H1 (cell line): Measurements from ENCODE around the gene STXBP6. TPM values are rescaled to one million over a fixed set of nuclear protein-coding genes. Genes with fewer than 3 reads are reported as not detected.

Experiments used
- CTCF ChIA-PET: fragments of 300-600 bp; sonication (Branson Sonifier 250); formaldehyde crosslinking; loops from one replicate; lab custom pipeline; 2021; ENCODE audit not compliant: partially characterized antibody; lab: Charles Lee
- POLR2A ChIA-PET: fragments of 300-600 bp; sonication (Branson Sonifier 250); formaldehyde crosslinking; loops from one replicate; lab custom pipeline; 2021; ENCODE audit warnings: inconsistent platforms; ENCODE audit not compliant: partially characterized antibody; lab: Charles Lee
- DNase-seq, 2 experiments: peaks; one replicate each; pipeline versions ENCODE4 v3.0.0 to v3.0.0-alpha.2; 2010 to 2022; ENCODE audit warnings: low spot score in 2 of 2, low read depth in 1 of 2, mixed read lengths in 1 of 2
- FAIRE-seq: peaks from 2 replicates; lab custom pipeline; 2011; peaks lifted over from hg19 to GRCh38; lab: Jason Lieb, UNC
- H2AFZ ChIP-seq: 2 replicates; pipeline ENCODE4 v1.8.1; 2012; ENCODE audit warnings: low read length, inconsistent platforms
- H2AK5ac ChIP-seq: 2 replicates; pipeline ENCODE4 v1.6.1; 2013; ENCODE audit warnings: low read depth, low read length
- H2BK120ac ChIP-seq: replicated peaks from 2 replicates; pipeline ENCODE3; 2013; ENCODE audit warnings: low read depth, low read length, inconsistent platforms
- H2BK12ac ChIP-seq: 2 replicates; pipeline ENCODE4 v1.6.1; 2013; ENCODE audit warnings: low read depth, low read length
- H2BK15ac ChIP-seq: 2 replicates; pipeline ENCODE4 v1.6.1; 2013; ENCODE audit warnings: low read length
- H2BK20ac ChIP-seq: 2 replicates; pipeline ENCODE4 v1.6.1; 2013; ENCODE audit warnings: low read length
- H2BK5ac ChIP-seq: 2 replicates; pipeline ENCODE4 v1.6.1; 2013; ENCODE audit warnings: low read depth, low read length
- H3K14ac ChIP-seq: 2 replicates; pipeline ENCODE4 v1.6.1; 2013; ENCODE audit warnings: inconsistent platforms; ENCODE audit not compliant: insufficient read length
- H3K18ac ChIP-seq: 2 replicates; pipeline ENCODE4 v1.6.1; 2013; ENCODE audit warnings: low read length; ENCODE audit errors: extremely low read depth
- H3K23ac ChIP-seq: 2 replicates; pipeline ENCODE4 v1.6.1; 2013; ENCODE audit warnings: inconsistent platforms; ENCODE audit not compliant: insufficient read length
- H3K23me2 ChIP-seq: 2 replicates; pipeline ENCODE4 v1.6.1; 2013; ENCODE audit warnings: low read depth, low read length
- H3K27ac ChIP-seq: 2 replicates; pipeline ENCODE4 v1.6.1; 2011; ENCODE audit warnings: low read depth, low read length, inconsistent platforms
- H3K27me3 ChIP-seq, 4 experiments: replicated peaks in 1 of 4; 1 replicate in 1 of 4; 2 replicates in 3 of 4; pipeline versions ENCODE4 v1.6.1 to v1.8.1; 2011 to 2013; ENCODE audit warnings: low read length in 3 of 4, mild to moderate bottlenecking in 3 of 4, inconsistent platforms in 2 of 4, mixed read lengths in 2 of 4, moderate library complexity in 1 of 4; ENCODE audit not compliant: control insufficient read depth in 3 of 4, insufficient read depth in 3 of 4; ENCODE audit errors: extremely low read depth in 1 of 4
- H3K36me3 ChIP-seq, 4 experiments: 2 replicates each; pipeline versions ENCODE4 v1.6.1 to v1.8.1; 2011 to 2013; ENCODE audit warnings: mild to moderate bottlenecking in 4 of 4, low read length in 3 of 4, moderate library complexity in 2 of 4, control low read depth in 1 of 4, inconsistent platforms in 1 of 4; ENCODE audit not compliant: insufficient read depth in 4 of 4, control insufficient read depth in 2 of 4
- H3K4ac ChIP-seq: replicated peaks from 2 replicates; pipeline ENCODE3; 2013; ENCODE audit warnings: low read length, low read depth, mixed read lengths, inconsistent platforms; ENCODE audit not compliant: insufficient read length
- H3K4me1 ChIP-seq, 4 experiments: replicated peaks in 1 of 4; 1 replicate in 1 of 4; 2 replicates in 3 of 4; pipeline versions ENCODE4 v1.6.1 to v1.8.1; 2011 to 2013; ENCODE audit warnings: low read length in 3 of 4, inconsistent platforms in 2 of 4, mixed read lengths in 1 of 4; ENCODE audit not compliant: insufficient read depth in 4 of 4, control insufficient read depth in 3 of 4
- H3K4me2 ChIP-seq, 2 experiments: 2 replicates each; pipeline versions ENCODE4 v1.6.1 to v1.8.1; 2011 to 2013; ENCODE audit warnings: low read depth in 2 of 2, low read length in 2 of 2, control low read depth in 1 of 2, inconsistent platforms in 1 of 2, mild to moderate bottlenecking in 1 of 2; ENCODE audit not compliant: insufficient read depth in 1 of 2
- H3K4me3 ChIP-seq, 4 experiments: fragments of 200-600, 300-600 bp in 1 of 4; sonication (generic), shearing (Covaris generic), sonication (Bioruptor Twin) in 1 of 4; 2 replicates each; pipeline versions ENCODE4 v1.5.1 to v1.8.1; 2011 to 2016; ENCODE audit warnings: low read length in 4 of 4, low read depth in 3 of 4, control low read depth in 2 of 4, inconsistent platforms in 2 of 4, mild to moderate bottlenecking in 2 of 4, mixed read lengths in 1 of 4, moderate library complexity in 1 of 4; ENCODE audit not compliant: insufficient read depth in 2 of 4; ENCODE audit errors: extremely low read depth in 1 of 4
- H3K56ac ChIP-seq: replicated peaks from 2 replicates; pipeline ENCODE3; 2013; ENCODE audit warnings: low read depth, mild to moderate bottlenecking, mixed read lengths, low read length, inconsistent platforms; ENCODE audit not compliant: insufficient read length
- H3K79me1 ChIP-seq: 2 replicates; pipeline ENCODE4 v1.6.1; 2013; ENCODE audit warnings: low read depth, low read length, control low read depth
- H3K79me2 ChIP-seq, 2 experiments: 2 replicates each; pipeline versions ENCODE4 v1.6.1 to v1.8.1; 2012 to 2013; ENCODE audit warnings: low read length in 2 of 2, mild to moderate bottlenecking in 2 of 2, inconsistent platforms in 1 of 2; ENCODE audit not compliant: insufficient read depth in 2 of 2, control insufficient read depth in 1 of 2
- H3K9ac ChIP-seq, 4 experiments: replicated peaks in 1 of 4; 1 replicate in 1 of 4; 2 replicates in 3 of 4; pipeline versions ENCODE4 v1.6.1 to v1.8.1; 2011 to 2013; ENCODE audit warnings: low read depth in 3 of 4, low read length in 3 of 4, control low read depth in 2 of 4, mild to moderate bottlenecking in 2 of 4, moderate library complexity in 2 of 4, inconsistent platforms in 1 of 4; ENCODE audit errors: extremely low read depth in 1 of 4
- H3K9me3 ChIP-seq, 2 experiments: 2 replicates each; pipeline versions ENCODE4 v1.6.1 to v1.8.1; 2012 to 2013; ENCODE audit warnings: mild to moderate bottlenecking in 2 of 2, moderate library complexity in 2 of 2, control low read depth in 1 of 2, inconsistent platforms in 1 of 2, low read depth in 1 of 2, low read length in 1 of 2, mixed read lengths in 1 of 2; ENCODE audit not compliant: insufficient read depth in 2 of 2
- H4K20me1 ChIP-seq, 2 experiments: replicated peaks in 1 of 2; 2 replicates each; pipeline versions ENCODE3 to v1.8.1; 2011 to 2013; ENCODE audit warnings: inconsistent platforms in 2 of 2, low read length in 2 of 2, mild to moderate bottlenecking in 1 of 2; ENCODE audit not compliant: insufficient read depth in 2 of 2, control insufficient read depth in 1 of 2
- H4K5ac ChIP-seq: 2 replicates; pipeline ENCODE4 v1.6.1; 2013; ENCODE audit warnings: low read length, low read depth, mixed read lengths, inconsistent platforms; ENCODE audit not compliant: insufficient read length
- H4K8ac ChIP-seq: 2 replicates; pipeline ENCODE4 v1.8.0; 2013; ENCODE audit warnings: mild to moderate bottlenecking, moderate library complexity, low read length, inconsistent platforms; ENCODE audit not compliant: insufficient read depth; ENCODE audit errors: extremely low read depth
- H4K91ac ChIP-seq: replicated peaks from 2 replicates; pipeline ENCODE3; 2013; ENCODE audit warnings: low read length, mixed read lengths, inconsistent platforms; ENCODE audit not compliant: insufficient read length
- ATF3 ChIP-seq: IDR thresholded peaks from 2 replicates; pipeline ENCODE4 v1.6.1; 2011; ENCODE audit warnings: low read depth, mild to moderate bottlenecking, low read length; ENCODE audit not compliant: insufficient read depth
- BCL11A ChIP-seq, 2 experiments: IDR thresholded peaks; one replicate each; pipeline ENCODE4 v1.6.1; 2011; ENCODE audit warnings: low read depth in 2 of 2, low read length in 2 of 2, mild to moderate bottlenecking in 2 of 2
- BRCA1 ChIP-seq: IDR thresholded peaks from 2 replicates; pipeline ENCODE4 v1.6.1; 2012; ENCODE audit warnings: low read depth, low read length, improper control_type of control experiment
- EZH2 ChIP-seq: fragments of 200-600 bp; sonication (generic); IDR thresholded peaks from 2 replicates; pipeline ENCODE4 v1.7.1; 2012; ENCODE audit warnings: low read depth, mild to moderate bottlenecking, moderate library complexity, low read length, inconsistent platforms; ENCODE audit not compliant: severe bottlenecking
- FOSL1 ChIP-seq: IDR thresholded peaks from 2 replicates; pipeline ENCODE4 v1.6.1; 2011; ENCODE audit warnings: mild to moderate bottlenecking, low read depth, low read length, moderate library complexity; ENCODE audit not compliant: insufficient read depth
- GTF2F1 ChIP-seq: IDR thresholded peaks from 2 replicates; pipeline ENCODE4 v1.6.1; 2012; ENCODE audit warnings: low read depth, low read length, improper control_type of control experiment, borderline replicate concordance
- JUND ChIP-seq: IDR thresholded peaks from 2 replicates; pipeline ENCODE4 v1.6.1; 2011; ENCODE audit warnings: mild to moderate bottlenecking, improper control_type of control experiment, low read length
- KDM4A ChIP-seq: IDR thresholded peaks from one replicate; pipeline ENCODE4 v1.7.1; 2012; ENCODE audit warnings: low read depth, mild to moderate bottlenecking, moderate library complexity, low read length, inconsistent platforms; ENCODE audit not compliant: severe bottlenecking
- MAX ChIP-seq: IDR thresholded peaks from 2 replicates; pipeline ENCODE4 v1.6.1; 2012; ENCODE audit warnings: inconsistent platforms
- RXRA ChIP-seq: IDR thresholded peaks from 2 replicates; pipeline ENCODE4 v1.6.1; 2011; ENCODE audit warnings: low read depth, mild to moderate bottlenecking, low read length, moderate library complexity; ENCODE audit not compliant: insufficient read depth
- SIN3A ChIP-seq, 2 experiments: IDR thresholded peaks in 1 of 2; conservative IDR thresholded peaks in 1 of 2; 2 replicates each; pipeline ENCODE4 v1.6.1; 2011 to 2012; ENCODE audit warnings: low read length in 2 of 2, improper control_type of control experiment in 1 of 2, low read depth in 1 of 2, mild to moderate bottlenecking in 1 of 2
- SIRT6 ChIP-seq: IDR thresholded peaks from one replicate; pipeline ENCODE4 v1.7.1; 2012; ENCODE audit warnings: low read length, inconsistent platforms
- SP2 ChIP-seq: IDR thresholded peaks from 2 replicates; pipeline ENCODE4 v1.6.1; 2012; ENCODE audit warnings: mild to moderate bottlenecking, low read length, inconsistent platforms
- ZNF274 ChIP-seq: IDR thresholded peaks from 2 replicates; pipeline ENCODE4 v1.7.0; 2012; ENCODE audit warnings: low read length, borderline replicate concordance; ENCODE audit errors: extremely low read depth
- WGBS, 2 experiments: shearing (Covaris generic) in 1 of 2; methylation state at CpG; one replicate each; pipeline versions ENCODE4 v1.1.6 to v1.1.7; 2013 to 2015; ENCODE audit warnings: low lambda C conversion rate in 2 of 2, mixed read lengths in 2 of 2, inconsistent platforms in 1 of 2, low coverage in 1 of 2, missing lambda C conversion rate in 1 of 2; ENCODE audit not compliant: insufficient replicate concordance in 2 of 2, insufficient coverage in 1 of 2, insufficient read length in 1 of 2; ENCODE audit errors: extremely low coverage in 1 of 2, missing lambda C conversion rate in 1 of 2; 5-methylcytosine and 5-hydroxymethylcytosine counted together
- polyA plus RNA-seq, 7 experiments: library from polyadenylated mRNA; depleted of rRNA in 3 of 7; stranded (reverse) in 5 of 7; unstranded in 2 of 7; fragments of >200 nt in 5 of 7; fragments of 200-250 nt in 2 of 7; gene quantifications; 1 replicate in 5 of 7; 2 replicates in 1 of 7; 4 replicates in 1 of 7; pipeline versions ENCODE4 v1.2.1 to v1.2.3, GENCODE V29; 2011 to 2013; ENCODE audit warnings: missing spikeins in 2 of 7, mixed read lengths in 2 of 7
- total RNA-seq: library from RNA; stranded (reverse); fragmentation: NEBNext Ultra II Directional; extraction: Animal tissue kit (Norgen Biotek cat#: 25700); gene quantifications from 2 replicates; pipeline ENCODE4 v1.2.1, GENCODE V29; 2021

The STXBP6 gene
- total and polyA plus RNA-seq, 2 of the 8 experiments (the other 6 are each of a cell fraction or from before 2014, with no cell fraction given) = 9.4 to 18.1 TPM

GRCh38 chr14:24790196-24790595 lies 259.8 kb downstream of the STXBP6 start:
- POLR2A ChIA-PET = no interaction called here
- no peak overlapping the region for H4K8ac ChIP-seq
- H2BK120ac ChIP-seq = no peak overlapping the region
- H2BK15ac ChIP-seq = no peak overlapping the region
- no peak overlapping the region for H2BK20ac ChIP-seq
- H4K91ac ChIP-seq = no peak overlapping the region
- H3K4ac ChIP-seq = no peak overlapping the region
- H2AK5ac ChIP-seq = no peak overlapping the region
- H3K79me2 ChIP-seq = no peaks in the 10 kb centered on the region
- H3K4me3 ChIP-seq = no peak overlapping the region
- 83% methylated on average over 3 of the region's 3 CpGs; no CpG with 5 or more reads in 1 of the 2 experiments for WGBS, 2 experiments
- CTCF ChIA-PET = no interaction called here
- H4K20me1 ChIP-seq = no peaks in the 10 kb centered on the region
- no peaks in the 10 kb centered on the region; the same call in 1 of the 2 replicates for H3K23me2 ChIP-seq
- no peak for FAIRE-seq
- no peak overlapping the region for H3K56ac ChIP-seq
- no peaks in the 10 kb centered on the region for H3K27me3 ChIP-seq
- H3K9me3 ChIP-seq = no peaks in the 10 kb centered on the region
- no peak overlapping the region for H2AFZ ChIP-seq
- no peak overlapping the region for H2BK5ac ChIP-seq
- no peak for DNase-seq
- no peak overlapping the region for H4K5ac ChIP-seq
- H3K23ac ChIP-seq = no peak overlapping the region
- H3K36me3 ChIP-seq = no peaks in the 10 kb centered on the region
- no peak overlapping the region for H3K4me2 ChIP-seq
- H2BK12ac ChIP-seq = no peak overlapping the region
- no peaks in the 10 kb centered on the region for H3K79me1 ChIP-seq
- no peak overlapping the region for H3K14ac ChIP-seq
- H3K9ac ChIP-seq = no peak overlapping the region
- H3K18ac ChIP-seq = no peak overlapping the region
- H3K4me1 ChIP-seq = no peaks in the 10 kb centered on the region
- no peak overlapping the region for H3K27ac ChIP-seq
- no peak for TF ChIP-seq MAX
- no peak for TF ChIP-seq GTF2F1
- no peak for TF ChIP-seq ATF3
- TF ChIP-seq RXRA = no peak
- TF ChIP-seq SIRT6 = no peak
- TF ChIP-seq ZNF274 = no peak
- TF ChIP-seq SP2 = no peak
- no peak for TF ChIP-seq SIN3A (conservative IDR thresholded peaks at IDR 0.05 in 1 of 2, IDR thresholded peaks at IDR 0.05 in 1 of 2; ENCODE audit: low read depth in 1 of 2, low read length in 2 of 2)
- TF ChIP-seq JUND = no peak
- TF ChIP-seq BRCA1 = no peak
- no peak for TF ChIP-seq BCL11A (IDR thresholded peaks at IDR 0.05; ENCODE audit: low read depth in 2 of 2, low read length in 2 of 2)
- no peak for TF ChIP-seq KDM4A
- no peak for TF ChIP-seq FOSL1
- no peak for TF ChIP-seq EZH2
